SKM-1 (cell line): ENCODE results near the gene SFRP4.
"Not testable (repeated sequence)": the region's sequence is repeated elsewhere in the genome, so short reads cannot be mapped to it uniquely, and the experiment has no call there.

Experiments used
- DNase-seq: peaks from one replicate; lab custom pipeline; 2025; ENCODE audit not compliant: unreplicated experiment; lab: John Stamatoyannopoulos, UW

The SFRP4 gene

DNA sequence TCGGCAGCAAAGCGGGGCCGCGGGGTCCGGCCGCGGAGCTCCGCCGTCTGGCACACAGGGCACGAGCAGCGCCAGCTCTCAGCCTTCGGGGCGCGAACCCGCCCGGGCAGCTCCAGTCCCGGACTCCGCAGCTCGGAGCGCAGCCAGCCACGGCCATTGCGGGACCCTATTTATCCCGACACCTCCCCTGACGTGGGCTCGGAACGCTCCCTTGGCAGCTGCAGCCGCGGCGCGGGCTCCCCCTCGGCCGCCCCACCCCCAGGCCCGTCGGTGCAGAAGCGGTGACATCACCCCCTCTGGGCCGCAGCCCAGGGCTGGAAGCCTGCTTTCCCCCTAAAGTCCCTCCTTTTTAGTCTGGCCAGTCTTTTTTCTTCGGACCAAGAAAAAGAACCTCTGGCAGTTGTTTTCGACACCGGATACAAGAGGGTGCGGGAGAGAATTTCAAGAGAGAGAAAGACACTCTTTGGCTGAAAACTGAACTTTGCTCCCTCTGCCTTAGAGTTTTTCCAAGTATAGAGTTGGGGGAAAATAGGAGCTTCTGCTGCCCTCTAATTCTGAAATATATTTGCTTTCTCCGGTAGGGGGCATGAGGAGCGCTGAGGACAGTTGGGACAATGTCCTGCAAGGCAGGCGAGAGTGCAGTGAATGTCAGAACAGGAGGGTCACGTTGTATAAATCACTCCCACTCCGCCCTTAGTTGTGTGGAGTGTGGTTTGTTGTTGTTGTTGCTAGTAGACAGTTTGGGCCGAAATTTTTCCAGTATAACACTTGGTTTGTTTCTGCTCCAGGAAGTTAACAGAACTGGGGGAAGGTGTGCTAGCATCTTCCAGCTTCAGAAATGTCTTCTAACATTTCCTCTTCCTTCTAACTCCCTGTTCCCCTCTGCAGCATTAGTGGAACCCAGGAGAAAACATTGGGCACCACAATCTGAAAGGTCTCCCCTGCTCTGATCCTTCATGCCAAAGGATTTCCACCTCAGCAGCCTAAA is at the start of gene SFRP4:
Gene SFRP4 (minus strand): TSS at position 145 of the 988 bp plus-strand sequence. CDS start 280 bp downstream, outside the sequence.
- DNase-seq: peak; percentile 56

- DNase-seq: no peak
Observed at GRCh38 chr7:37964196-37964595, 47.6 kb upstream of the SFRP4 start.

- no peak for DNase-seq
Observed at GRCh38 chr7:37961251-37961650, 44.6 kb upstream of the SFRP4 start.

DNA sequence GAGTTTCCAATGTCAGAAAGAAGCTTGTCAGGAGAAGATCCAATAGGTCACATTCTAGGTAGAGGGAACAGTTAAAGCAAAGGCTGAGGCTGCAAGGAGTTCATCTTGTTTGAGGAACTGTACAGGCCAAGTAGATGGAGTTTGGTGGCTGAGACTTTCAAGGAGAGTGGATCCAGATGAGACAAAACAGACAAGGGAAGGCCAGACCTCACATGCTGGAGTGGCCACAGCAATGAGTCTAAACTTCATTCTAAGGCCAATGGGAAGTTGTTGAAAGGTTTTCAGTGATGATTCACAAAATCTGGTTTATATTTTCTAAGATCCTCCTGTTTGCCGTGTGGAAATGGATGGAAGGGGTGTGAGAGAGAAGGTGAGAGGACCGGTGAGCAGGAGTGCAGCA is 43.9 kb upstream of the SFRP4 start:
- DNase-seq: no peak

DNA sequence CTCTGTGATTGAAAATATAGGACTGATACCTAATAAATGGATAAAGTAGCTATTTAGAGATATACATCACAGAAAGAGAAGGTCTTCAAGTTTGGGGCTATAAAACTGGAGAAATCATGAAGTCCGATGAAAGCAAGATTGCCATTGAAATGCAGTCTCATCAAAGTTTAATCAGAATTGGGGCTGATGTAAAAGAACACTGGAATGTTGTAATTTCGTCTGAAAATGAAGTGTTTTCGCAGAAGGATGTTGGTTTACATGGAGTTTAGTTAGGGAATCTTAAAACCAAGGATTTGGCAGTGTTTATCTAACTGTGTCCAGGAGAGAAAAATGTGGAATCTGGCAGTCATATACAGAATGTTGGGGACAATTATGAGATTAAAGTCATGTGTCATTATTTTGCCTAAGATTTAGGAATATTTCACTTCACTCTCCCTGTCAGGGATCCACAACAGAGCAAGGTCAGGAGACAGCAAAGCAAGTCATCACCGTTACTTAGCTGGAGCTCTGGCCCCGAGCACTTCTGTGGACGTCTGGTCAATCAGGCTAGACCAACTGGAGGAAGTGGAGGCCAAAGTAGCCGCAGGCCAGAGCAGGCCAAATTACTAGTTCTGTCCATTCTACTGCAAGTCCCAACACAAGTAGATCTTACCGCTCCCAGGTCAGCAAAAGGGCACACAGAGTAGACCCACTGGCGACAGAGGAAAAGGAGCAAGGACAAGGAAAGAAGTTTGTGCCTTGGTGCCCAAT is 40.8 kb upstream of the SFRP4 start:
- no peak for DNase-seq

GRCh38 chr7:37956791-37957190 is 40.2 kb upstream of the SFRP4 start:
- DNase-seq: no peak

DNA sequence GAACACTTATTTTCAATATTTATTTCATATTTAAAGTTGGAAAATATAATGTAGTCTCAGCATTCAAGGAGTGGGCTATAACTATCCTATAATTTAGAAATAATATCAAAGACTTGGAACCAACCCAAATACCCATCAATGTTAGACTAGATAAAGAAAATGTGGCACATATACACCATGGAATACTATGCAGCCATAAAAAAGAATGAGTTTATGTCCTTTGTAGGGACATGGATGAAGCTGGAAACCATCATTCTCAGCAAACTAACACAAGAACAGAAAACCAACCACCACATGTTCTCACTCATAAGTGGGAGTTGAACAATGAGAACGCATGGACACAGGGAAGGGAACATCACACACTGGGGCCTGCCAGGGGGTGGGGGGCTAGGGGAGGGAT is 37.6 kb upstream of the SFRP4 start:
- DNase-seq: not testable (repeated sequence)

GRCh38 chr7:37952240-37952639 is 35.6 kb upstream of the SFRP4 start:
- DNase-seq: peak; percentile 76

DNA sequence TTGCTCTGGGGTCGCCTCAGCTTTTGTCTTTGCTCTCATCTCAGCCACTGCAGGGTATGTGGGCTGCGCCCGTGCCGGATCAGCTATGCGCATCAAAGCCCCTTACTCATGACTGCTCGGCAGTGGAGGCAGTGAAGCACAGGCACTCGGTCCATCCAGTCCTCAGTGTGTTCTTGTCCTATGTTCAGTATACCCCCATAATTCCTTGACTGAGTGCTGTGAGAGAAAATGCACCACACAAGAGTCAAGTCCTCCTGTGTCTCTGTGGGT is 31.3 kb upstream of the SFRP4 start:
- DNase-seq: no peak

DNA sequence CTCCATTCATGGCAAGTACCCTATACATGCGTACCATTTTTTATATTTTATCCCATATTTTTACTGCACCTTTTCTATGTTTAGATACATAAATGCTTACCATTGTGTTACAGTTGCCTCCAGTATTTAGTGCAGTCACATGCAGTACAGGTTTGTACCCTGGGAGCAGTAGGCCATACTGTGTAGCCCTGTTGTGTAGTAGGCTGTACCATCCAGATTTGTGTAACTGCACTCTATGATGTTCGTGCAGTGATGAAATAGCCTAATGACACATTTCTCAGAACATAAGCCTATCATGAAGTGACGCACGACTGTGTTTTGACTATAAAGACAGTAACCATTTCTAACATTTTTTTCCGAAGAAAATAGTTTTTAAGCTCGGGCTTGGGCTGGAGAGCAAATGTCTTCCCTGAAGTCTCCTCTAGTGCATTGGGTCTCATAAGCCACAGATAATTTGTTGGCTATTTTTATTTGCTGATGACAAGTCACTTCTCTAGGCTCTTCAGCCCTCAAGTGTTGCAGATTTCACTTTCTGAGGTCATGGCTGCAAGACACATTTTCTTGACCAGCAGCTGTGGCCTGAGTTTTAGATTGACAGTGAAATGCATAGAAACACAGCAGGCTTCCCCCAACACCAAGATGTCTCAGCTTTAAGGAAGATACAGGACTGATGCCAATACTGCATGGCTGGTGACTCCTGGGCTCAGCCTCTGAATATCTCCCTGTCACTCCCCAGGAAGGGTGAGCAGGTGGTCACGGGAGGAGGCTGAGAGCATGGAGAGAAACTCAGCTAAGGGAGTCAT is 30.7 kb upstream of the SFRP4 start:
- DNase-seq: no peak

- DNase-seq: no peak
Observed at GRCh38 chr7:37945336-37945735, 28.7 kb upstream of the SFRP4 start.

DNA sequence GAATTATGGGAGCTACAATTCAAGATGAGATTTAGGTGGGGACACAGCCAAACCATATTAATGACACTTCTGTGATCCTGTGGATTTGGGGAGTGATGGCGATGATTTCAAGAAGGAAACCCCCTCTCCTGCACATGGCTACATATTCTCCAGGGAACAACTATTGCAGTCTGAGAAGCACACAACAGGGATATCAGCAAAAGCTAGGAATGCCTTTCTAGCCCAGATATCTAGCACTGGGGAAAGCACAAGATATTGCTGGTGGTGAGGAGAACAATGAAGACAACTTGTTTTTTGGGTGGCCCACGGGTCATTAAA is 28.1 kb upstream of the SFRP4 start:
- DNase-seq: no peak

DNA sequence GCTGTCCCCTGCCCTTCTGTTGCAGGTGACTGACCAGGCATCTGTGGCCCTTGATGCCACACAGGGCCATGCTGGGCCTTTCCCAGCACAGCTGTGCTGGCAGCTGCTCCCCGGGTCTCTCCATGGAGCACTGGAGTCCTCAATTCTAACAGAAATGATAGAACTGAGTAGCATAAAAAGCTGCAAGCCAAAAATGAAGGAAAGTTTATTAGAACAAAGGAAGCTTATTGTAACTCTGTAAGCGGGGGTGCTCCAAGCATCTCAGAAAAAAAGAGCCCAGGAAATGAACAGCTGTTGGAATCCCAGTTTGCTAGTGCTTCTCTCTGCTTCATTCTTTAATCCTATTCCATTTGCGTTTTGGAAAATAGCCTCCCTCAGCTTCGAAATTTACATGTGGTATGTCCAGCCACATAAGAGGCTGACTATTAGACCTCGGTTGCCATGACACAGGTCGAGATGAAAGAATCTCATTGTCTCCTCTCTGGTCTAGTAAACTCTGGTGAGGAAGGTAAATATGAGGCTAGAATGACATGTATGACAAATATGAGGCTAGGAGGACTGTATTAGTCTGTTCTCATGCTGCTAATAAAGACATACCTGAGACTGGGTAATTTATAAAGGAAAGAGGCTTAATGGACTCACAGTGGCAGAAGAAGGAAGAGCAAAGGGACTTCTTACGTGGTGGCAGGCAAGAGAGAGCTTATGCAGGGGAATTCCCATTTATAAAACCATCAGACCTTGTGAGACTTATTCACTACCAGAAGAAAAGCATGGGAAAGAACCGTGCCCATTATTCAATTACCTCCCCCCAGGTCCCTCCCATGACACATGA is 27.5 kb upstream of the SFRP4 start:
- DNase-seq: no peak

- DNase-seq: no peak
Observed at GRCh38 chr7:37942934-37943610, 26.5 kb upstream of the SFRP4 start.

- no peak for DNase-seq
Observed at GRCh38 chr7:37933018-37933566, 16.5 kb upstream of the SFRP4 start.

DNA sequence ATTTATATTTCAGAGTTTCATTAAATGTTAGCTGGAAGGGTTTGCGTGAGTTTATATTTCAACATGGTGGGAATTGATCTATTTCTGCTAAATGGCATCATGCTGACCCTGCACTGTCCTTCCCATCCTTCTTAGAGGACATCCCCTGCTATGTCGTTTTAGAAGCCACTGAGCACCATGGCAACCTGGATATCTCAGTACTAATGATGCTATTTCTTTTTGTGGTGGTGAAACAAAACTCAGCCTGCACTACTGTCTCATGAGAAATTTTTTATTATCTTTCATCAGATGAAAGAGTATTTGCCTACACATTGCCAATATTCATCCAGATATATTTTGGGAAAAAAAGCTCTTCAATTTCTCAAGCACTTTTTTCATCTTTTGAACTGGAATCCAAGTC is 15.9 kb upstream of the SFRP4 start:
- DNase-seq: no peak

- DNase-seq: no peak
Observed at GRCh38 chr7:37930226-37930948, 13.8 kb upstream of the SFRP4 start.

DNA sequence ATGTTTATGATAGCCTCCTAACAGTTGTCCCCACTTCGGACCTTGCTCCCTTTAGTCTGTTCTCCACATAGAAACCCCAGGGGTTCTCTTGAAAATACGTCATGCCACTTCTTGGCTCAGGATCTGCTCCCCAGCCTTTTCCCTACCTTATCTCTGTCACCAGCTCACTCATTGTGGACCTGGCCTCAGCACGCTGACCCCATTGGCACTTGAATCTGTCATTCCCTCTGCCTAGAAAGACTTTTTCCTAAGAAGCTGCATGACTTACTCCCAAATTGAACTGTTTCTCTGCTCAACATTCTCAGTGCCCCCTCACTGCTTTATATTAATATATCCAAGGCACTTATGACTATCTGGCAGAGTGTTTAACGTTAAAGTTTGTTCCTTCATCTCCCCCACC is 12.3 kb upstream of the SFRP4 start:
- DNase-seq: no peak

GRCh38 chr7:37927773-37928444 is 11.3 kb upstream of the SFRP4 start:
- no peak for DNase-seq
